Lung microvascular endothelial cell (primary cell): Measurements from ENCODE around the gene MACROD1. TPM values are rescaled to one million over a fixed set of nuclear protein-coding genes. Genes with fewer than 3 reads are reported as not detected.

Experiments used
- DNase-seq, 2 donors: peaks; one replicate each; pipeline versions ENCODE4 v3.0.0 to v3.0.0-alpha.2; 2010; ENCODE audit warnings: low read depth in 2 of 2
- total RNA-seq: library from RNA; depleted of rRNA; stranded (reverse); fragments of >200 nt; gene quantifications from 2 replicates; pipeline ENCODE4 v1.2.1, GENCODE V29; 2014

Gene MACROD1
- total RNA-seq, 1 donor from 2014 or later = 31.5 TPM

DNA sequence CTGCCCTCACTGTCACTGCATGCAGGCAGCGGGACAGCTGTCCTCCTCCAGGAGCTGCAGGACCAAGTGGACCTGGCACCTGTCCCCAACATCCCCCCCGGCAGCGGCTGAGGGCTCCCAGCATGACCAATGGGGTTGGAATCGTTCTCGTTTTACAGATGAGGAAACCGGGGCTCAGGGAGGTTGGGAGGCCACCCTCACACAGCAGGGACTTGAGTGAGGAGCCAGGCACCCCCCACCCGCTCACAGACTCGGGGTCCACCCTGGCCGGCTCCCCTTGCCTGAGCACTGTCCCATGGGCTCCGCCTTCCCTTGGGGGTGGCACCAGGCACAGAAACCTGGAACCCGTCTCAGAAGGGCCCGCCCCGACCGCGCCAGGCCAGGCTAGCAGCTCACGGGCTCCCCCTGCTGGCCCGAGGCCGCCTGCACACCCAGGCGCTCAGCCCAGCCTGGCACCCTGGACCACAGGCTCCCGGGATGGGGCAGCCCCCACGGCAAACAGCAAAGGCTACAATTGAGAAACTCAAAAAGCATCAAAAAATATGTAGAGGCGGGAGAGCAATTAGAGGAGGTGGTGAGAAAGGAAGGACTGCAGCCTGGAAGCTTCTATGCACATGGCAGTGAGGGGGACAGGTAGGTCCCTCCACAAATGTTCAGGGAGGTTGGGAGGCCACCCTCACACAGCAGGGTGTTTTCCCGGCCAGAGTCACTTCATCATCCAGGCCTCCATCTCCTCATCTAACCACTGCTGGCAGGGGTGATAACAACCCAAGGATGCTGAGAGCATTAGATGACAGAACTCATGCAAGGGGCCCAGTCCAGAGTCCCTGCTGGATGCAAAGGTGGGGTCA, 12.8 kb downstream of the MACROD1 start:
- DNase-seq = peak; percentile 37 to 52

DNA sequence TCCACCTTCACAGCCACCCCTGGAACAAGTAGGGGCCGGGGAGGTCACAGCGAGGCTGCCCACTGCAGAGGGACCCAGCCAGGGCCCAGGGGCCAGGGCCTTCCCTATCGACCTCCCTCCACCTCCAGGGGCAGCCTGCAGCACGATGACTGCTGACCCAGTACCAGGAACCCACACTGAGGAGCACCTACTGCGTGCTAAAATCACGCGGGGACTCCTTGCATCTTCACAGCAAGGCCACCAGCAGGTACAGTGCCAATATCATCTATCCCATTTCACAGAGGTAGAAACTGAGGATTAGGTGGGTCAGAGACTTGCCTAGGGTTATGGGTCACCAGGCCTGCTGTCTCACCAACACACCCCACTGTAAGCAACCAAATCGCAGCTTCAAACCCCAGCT, 14.6 kb downstream of the MACROD1 start:
- DNase-seq = no peak

DNA sequence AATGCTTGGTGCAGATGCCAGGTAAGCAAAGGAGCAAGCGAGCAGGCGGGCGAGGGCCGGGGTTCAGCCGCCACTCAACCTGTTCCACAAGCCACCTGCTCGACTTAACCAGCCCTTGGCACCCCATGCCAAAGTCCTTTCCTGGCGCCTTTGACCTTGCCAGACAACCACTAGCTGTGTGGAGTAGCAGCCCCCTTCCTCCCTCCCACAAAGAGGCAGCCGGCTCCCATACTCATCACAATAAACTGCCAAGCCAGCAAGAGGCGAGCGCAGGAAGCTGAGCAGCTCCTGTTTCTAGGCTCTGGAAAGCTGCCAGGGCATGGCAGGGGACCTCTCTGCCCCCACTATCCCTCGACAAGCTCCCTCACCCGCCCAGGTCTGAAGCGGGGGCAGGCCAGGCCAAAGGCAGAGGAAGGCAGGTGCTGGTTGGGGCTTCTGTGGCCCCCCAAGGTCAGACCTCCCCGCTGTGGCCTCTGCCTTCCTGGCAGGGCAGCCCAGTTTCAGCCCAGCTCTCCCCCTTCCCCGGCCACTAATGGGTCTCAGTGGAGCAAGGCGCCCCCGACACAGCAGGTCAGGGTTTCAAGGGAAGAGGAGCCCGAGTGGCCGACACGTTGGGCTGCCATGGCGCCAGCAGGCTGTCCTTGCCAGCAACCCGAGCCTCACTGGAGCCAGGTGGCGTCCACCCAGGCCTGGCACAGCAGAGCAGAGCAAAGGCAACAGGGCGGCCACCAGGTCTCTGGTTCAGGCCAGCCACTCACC, 15.3 kb downstream of the MACROD1 start:
- DNase-seq = peak in 1 of 2 donors; percentile 31

DNA sequence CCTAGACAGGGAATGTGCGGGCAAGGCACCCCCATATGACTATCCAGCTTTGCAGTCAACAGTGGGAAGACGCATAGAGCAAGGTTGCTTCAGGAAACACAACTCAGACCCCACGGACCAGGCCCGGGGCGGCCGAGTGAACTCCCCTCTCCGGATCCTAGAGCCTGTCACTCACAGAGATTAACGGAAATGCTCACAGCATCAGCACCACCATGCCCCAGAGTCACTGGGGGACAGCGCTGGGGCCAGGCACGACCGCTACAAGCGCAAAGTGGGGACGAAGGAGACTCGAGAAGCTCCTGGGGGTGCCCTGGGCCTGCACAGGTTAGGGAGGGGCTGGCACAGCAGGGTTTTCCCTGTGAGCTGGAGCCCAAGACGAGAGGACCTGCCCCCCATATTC, 15.9 kb downstream of the MACROD1 start:
- DNase-seq = no peak

DNA sequence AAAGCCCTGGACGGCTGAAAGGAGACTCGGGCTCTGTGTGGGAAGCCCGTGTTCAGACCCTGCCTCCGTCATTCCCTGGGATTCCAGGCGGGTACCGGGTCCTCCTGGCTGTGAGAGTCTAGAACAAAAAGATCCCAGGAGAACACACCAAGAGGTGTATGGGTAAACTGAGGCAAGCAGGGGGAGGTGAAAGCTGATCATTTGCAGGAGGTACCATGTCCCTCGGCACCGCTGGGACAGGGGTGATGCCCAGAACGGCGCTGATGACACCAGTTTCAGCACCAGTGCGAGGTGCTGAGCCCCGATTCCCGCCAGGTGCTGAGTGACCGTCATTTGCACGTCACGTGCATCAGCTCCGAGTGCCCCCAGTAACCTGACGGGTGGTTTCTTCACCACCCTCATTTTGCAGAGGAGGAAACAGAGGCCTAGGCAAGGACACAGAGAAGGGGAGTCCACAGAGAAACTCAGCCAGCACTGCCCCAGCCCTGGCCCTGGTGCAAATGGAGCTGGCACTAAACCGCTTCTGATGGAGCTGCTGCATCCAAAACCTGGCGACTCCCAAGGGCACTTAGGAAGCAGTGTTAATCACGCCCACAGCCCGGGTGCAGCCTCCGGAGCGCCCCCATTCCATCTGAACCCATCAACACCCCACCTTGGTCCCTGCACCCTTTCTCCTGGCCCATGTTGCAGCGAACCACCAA, 16.8 kb downstream of the MACROD1 start:
- no peak for DNase-seq

DNA sequence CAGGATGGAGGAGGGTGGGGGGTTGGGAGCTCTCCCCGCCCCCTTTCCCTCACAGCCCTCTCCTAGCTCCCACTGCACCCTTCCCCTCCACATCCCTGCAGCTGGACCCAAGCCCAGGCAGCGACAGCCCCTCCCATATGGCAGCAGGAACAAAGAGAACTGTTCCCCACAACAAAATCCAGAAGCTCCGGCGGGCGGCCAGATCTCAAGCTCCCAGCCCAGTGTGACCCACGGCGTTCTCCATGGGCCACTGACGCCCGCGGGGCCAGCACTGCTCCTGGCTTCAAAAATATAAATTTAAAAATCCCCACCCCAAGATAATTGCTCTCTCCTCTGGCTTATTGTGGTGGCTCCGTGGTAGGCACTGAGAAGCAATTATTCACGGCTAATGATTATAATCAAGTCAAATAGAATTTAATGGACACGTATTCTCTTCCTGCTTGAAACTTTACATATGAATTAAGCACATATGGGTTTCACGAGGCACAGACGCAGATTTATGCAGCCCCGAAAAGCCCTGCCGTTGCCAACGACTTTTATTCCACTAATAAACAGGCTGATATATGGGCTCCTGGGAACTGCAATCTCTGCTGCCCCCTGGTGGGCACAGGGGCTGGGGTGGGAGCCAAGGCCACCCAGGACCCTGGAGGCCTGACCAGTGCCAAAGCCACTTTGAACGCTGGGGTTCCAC, 17.5 kb downstream of the MACROD1 start:
- peak; percentile 71 to 84 for DNase-seq

DNA sequence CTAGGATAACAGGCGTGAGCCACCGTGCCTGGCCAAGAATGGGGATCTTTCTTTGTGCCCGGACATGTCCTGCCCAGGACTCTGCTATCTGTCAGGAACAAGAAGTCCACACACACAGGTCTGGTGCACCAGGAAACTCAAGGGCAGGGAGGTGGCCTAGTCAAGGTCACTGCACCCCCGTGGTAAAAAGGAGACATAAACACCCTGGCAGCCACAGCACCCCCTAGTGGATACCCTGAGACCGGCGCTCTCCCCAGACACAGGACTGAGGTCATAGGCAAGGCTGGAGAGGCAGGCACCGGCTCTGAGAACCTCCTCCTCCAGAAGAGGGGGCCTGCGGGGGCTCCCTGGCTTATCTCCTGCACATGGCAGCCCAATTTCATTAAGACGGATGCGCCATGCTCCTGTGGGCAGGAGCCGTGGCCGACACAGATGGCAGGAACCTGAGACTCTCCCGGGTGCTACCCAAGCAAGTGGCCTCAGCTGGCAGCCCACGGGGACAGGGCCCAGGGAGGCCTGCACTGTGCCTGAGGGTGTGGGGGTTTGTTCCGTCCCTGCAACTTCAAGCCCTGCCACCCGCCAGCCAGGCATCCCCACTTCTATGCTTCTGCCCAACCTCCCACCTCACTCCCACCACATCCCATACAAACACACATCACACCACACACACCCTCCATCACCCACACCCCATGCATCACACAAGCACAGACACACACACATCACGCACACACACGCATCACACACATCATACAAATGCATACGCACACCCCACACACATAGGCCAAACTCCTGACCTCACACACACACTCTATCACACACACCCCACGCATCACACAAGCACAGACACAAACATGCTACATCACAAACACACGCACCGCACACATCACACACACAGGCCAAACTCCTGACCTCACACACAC, 19.6 kb downstream of the MACROD1 start:
- DNase-seq = peak; percentile 44 to 56

DNA sequence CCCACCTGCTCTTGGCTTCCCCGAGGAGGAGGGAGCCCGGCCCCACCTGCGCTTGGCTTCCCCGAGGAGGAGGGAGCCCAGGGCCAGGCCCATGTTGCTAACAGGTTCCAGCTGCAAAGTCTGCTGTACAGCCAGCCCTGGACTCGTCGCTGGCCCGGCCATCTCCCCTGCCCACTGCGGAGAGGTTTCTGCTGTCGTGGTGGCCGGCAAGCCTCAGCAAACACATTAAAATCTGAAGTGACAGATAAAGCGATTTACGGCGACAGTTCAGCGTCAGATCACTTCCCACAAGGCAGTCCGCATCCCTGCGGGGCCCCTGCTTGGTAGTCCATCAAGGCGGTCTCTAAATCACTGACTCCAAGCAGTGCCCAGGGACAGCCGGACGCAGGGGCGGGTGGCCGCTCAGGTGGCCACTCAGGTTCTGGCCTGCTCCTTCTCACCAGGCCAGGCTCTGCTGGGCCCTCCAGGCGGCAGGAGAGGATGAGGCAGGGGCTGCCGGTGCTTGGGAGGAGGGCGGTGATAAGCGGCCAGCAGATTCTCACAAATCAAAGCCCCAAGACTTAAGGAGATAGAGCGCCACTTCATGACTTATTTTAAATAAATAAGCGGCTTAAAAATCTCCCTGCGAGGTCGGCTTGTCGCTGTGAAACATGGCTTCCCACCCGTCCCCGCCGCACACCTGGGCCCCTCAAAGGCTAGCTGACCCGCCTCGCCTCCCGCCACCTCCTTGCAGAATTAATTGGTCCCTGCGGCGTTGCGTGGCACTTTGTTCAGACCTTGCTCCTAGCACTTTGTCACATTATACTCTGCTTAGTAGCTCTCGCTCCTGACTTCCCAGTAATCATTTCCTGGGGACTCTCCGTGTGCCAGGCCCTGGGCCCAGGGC, 21.1 kb downstream of the MACROD1 start:
- DNase-seq = no peak

DNA sequence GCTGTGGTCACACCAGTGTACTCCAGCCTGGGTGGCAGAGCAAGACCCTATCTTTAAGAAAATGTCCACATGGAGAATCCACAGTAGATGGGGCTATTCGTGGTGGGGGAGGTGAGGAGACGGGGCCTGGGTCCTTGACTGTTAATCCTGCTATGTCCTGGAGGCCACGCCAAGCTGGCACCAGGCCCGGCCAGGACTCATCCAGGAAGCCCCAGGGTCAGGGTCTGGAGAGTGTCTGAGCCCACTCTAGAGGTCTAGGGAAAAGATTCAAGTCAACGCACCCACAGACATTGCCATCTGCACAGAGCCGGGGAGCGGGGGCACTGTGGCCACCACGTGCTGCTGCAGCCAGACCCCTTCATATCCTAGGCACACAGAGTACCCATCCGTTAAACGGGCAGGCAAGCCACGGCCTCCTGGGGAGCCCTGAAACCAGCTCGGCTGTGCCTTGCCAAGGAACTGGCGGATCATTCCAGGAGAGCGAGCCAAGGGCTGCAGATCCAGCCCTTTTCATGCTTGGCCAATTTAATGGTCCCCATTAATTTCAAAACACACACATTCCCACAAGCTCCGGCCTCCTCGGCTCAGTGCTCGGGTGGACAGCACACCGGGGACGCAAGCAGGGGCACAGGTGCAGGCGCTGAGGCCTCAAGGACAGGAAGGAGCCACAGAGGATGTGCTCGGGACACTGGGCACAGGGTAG, 24.7 kb downstream of the MACROD1 start:
- no peak for DNase-seq

DNA sequence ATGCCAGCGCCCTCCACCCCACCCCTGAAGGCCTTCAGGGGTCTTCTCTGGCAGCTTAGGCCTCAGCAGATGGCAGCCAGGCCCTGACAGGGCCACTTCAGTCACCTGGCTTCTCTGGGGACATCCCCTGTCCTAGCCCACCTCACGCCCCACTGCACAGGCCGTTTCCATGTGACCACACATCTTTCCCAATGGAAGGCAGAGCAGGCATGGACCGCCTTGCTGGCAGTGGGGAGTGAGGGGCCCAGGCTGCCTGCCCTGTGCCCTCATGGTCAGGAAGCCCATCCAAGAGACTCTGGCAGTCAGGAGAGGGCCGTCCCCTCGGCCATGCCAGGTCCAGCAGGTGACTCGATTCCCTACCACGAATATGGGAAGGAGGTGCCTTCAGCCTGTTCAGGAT, 25.8 kb downstream of the MACROD1 start:
- DNase-seq = no peak

DNA sequence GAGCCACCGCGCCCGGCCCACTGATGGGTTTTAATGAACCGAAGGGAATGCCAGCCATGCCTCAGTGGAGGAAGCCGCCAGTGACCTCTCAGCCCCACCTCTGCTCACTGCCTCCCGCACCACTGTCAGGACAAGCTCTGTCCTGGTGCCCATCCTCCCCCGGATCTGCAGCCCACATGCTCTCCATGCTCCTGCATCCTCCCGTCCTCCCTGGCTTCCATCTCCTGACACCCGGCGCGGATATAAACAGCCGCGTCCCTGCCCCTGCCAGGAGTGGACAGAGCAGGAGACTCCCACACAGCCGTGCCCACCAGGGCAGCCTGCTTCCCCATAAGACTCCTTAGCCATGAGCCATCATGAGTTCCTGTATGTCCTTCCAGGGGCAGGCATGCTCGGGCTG, 26.9 kb downstream of the MACROD1 start:
- DNase-seq = no peak

DNA sequence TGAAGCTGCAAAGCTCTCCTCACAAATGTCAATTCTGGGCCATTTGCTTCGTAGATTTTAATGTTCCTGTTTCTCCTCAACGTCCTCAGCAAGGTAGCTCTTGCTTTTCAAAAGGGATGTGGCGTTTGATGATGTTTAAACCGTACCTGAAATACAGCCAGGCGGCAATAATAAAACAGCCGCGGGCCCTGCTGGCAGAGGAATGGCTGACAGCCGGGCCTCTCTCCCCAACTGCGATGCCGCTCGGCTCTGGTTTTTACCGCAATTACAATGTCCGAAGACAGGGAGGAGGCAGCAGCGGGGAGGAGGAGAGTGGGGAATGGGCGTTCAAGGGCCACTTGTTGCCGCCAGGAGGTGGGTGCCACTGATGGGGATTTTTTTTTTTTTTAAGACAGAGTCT, 27.5 kb downstream of the MACROD1 start:
- no peak for DNase-seq

DNA sequence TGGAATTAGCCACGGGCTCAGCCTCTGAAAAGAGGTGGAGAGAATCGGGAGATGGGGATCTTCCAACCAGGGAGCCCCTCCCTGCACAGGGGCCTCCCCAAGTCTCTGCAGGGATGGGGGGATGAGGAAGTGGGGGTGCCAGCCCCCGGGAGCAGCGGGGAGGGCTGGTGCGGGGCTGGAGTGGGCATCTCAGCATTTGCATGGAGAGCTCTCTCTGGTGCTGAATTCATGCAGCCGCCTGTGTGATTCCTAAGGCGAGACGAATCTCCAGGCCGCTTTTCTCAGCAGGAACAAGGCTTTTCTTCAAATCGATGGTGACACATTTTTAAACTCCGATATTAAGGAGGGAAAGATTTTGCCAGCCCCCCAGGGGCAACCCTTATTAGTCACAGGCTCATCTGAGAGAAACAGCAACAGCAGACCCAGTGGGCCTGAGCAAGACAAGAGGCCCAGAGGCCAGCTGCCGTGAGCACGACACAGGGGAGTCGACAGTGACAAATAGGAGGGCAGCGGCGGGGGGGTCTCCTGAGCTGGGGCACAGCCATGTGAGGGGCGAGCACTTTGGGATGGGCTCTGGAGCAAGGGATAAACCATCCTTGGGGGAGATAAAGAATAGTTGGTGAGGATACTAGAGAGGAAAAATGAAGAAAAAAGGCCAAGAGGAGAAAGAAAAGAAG, 29.0 kb downstream of the MACROD1 start:
- DNase-seq = no peak

DNA sequence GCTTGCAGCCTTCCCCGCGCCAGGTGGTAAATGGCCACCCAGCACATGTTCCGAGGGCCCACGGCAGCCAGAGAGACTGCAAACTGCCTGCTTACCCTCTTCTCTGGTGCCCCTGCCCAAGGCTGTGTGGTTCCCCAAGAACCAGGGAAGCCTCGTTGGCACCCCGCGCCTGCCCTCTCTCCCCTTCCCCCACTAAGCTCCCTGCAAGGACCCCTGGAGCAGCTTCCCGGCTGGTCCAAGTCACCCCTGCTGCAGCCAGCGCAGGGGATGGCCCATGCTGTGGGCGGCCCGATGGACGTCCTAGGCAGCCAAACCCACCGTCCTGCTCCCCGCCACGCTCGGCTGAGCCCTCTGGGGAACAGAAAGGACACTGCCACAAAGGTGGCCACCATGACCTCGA, 30.2 kb downstream of the MACROD1 start:
- no peak for DNase-seq

DNA sequence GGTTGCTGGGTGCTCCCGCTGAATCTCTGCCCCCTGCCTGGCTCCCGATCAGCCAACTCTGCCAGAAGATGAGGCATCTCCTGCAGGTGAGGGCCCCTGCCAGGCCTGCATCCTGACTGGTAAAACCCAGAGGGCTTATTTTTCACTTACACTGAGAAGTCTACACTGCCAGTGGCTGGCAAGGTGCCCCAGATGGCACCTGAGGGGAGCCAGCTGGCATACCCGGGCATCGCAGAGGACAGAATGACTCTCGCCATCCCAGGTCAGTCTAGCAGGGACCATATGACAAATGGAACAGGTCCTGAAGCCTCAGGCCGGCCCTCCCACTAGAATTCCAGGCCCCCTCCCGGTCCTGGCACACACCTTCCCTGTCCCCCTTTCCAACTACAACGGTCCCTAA, 30.9 kb downstream of the MACROD1 start:
- DNase-seq = no peak

DNA sequence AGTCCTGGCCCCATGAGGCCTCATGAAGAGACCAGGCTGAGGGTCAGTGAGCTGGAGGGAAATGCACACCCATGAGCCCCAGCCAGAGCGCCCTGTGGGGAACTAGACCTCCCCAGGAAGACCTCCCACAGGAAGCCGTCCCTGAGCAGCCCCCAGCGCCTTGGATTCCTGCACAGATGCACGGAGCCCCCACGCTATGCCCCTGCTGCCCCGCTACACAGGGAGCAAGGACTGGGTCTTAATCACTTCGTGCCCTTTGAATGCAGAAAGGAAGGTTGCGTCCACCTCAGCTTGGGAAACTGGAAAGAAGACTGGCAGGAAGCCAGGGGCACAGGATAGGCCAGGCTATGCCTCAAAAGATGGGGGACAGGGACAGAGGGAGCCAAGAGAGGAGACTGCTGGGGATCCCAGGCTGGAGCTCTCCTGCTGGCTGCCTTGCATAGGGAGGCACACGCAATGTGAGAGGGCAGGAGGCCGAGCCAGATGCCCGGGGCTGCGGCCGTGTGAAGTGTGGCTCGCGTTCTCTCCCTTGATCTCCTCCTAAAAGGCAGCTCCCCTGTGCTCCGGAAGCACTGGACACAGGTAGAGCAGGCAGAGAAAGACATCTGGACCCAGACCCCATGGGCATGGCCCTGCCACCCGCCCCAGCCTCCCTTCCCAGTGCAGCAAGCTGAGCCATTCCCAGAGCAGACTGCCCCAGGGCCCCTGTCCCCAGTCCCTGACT, 32.8 kb downstream of the MACROD1 start:
- no peak for DNase-seq

DNA sequence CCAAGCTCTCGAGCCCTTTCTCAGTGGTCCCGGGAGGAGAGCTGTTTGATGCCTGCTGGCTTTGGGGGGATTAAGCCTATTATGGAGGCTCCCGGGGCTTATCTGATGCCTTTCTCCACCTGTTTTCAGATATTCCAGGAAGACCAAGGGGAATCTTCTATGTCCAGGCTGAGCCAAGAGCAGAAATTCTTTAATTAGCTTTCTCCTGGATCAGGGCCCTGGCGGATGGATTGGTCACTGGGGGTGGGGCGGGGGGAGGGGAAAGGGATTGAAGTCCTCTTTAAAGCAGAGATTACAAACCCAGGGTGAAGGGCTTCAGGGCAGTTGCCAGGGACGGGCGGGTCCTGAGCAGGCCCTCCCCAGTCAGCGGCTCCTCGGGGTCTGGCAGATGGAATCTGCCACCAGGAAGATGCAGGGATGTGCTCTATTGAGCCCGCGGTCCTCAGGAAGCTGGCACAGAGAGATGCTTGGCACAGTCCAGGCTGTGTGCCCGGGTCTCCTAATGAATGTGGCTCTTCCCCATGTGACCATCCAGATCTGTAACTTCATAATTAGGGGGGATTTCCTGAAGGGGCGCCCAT, 33.6 kb downstream of the MACROD1 start:
- no peak for DNase-seq
